DMS 273 treated with DMSO at 0.1 percent for 48 hours (cell line): ENCODE measurements around the gene LRRC49.
"Not testable (repeated sequence)": the region's sequence is repeated elsewhere in the genome, so short reads cannot be mapped to it uniquely, and the experiment has no call there.

Source experiments
- DNase-seq: peaks from one replicate; lab custom pipeline; 2025; lab: John Stamatoyannopoulos, UW

LRRC49 gene

DNA sequence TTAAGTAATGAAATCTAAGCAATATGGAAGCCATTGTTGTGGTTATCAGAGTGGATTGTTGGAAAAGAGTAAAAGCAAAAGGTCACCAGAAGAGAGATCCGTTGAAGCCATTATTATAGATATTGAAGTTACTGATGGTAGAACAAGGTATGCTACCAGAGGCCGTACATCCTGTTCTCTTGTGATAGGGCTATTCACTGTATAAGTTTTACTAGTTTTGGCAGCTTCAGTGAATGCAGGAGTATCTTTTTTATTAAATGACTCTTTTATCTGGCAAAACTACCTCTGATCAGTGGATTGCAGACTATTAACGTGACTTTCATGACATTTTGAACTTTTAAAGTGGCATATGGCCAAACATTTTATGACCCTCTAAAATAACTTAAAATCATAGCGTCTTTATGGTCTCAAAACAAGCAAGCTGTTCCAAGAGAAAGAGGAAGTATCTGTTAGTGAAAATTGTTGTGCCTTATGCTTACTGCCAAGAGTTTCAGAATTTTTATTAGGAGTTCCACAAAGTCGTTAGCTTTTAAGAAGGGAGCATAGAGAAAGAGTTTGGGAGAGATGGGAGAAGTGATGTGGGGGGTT lies 102.9 kb downstream of the LRRC49 start:
- DNase-seq, result no peak

DNA sequence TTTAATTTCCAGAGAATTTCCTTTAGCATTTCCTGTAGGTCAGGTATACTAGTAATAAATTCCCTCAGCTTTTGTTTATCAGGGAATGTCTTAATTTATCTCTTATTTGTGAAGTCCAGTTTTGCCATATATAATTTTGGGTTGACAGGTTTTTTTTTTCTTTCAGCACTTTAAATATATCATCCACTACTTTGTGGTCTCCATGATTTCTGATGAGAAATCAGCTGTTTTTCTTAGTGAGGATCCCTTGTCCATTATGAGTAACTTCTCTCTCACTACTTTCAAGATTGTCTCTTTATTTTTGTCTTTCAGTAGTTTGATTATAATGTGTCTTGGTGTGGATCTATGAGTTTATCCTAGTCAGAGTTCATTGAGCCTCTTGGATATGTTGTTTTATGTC lies 105.7 kb downstream of the LRRC49 start:
- DNase-seq, result no peak

DNA sequence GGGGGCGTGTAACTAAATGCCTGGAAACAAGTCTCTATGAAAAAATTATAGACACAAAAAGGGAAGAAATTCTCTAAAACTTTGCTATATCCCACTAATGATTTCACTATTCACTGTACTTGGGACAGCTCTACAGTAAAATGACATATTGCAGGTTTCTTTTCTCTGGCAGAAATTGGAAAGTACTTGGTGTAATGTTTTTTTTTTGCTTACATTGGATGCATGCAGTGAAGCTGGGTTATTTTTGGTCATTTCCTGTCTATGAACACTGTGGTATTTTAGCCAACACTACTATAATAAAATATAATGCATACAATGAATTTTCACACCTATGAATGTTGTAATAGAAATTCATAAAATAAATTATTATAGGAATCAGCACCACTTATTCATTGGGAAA lies 109.7 kb downstream of the LRRC49 start:
- no peak for DNase-seq

DNA sequence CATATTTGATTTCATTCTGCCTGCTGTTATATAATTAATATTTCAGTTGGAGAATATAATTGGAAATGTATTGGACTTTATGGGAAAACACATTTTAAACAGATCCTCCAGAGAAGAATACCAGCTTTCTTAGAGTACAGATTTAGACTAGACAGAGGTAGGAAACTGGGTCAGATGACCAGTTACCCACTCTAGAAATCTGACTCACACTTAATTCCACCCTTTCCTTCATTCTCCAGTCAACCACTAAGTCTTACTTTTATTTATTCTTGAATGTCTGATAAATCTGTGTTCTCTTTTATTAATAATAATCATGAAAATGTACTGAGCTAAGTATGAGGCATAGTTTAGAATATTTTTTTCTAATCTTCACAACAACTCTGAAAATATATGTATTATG lies 110.7 kb downstream of the LRRC49 start:
- no peak for DNase-seq

DNA sequence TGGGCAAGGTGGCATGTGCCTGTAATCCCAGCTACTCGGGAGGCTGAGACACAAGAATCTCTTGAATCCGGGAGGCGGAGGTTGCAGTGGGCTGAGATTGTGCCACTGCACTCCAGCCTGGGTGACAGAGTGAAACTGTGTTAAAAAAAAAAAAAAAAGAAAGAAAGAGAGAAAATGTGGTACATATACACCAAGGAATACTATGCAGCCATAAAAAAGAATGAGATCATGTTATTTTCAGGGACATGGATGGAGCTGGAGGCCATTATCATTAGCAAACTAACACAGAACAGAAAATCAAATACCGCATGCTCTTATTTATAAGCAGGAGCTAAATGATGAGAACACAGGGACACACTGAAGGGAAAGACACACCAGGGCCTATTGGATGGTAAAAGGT lies 111.9 kb downstream of the LRRC49 start:
- DNase-seq, result not testable (repeated sequence)

DNA sequence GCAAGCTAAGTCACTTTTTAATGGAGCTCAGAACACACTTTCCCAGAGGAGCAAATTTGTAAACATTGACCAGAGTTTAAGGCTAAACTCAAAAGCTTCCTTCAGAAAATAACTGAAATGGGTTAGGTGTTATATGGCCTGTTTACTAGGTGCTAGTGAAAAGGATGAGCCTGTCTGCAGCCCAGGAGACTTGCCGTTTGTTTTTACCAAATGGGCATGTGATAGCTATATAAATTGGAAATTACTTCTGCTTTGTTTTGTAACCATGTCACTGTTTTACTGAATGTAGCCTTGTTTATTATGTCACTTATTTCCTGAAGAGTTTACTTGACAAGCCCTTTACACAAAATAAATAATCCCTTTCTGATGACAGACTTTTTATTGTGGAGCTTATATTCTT lies 113.3 kb downstream of the LRRC49 start:
- DNase-seq, result no peak

DNA sequence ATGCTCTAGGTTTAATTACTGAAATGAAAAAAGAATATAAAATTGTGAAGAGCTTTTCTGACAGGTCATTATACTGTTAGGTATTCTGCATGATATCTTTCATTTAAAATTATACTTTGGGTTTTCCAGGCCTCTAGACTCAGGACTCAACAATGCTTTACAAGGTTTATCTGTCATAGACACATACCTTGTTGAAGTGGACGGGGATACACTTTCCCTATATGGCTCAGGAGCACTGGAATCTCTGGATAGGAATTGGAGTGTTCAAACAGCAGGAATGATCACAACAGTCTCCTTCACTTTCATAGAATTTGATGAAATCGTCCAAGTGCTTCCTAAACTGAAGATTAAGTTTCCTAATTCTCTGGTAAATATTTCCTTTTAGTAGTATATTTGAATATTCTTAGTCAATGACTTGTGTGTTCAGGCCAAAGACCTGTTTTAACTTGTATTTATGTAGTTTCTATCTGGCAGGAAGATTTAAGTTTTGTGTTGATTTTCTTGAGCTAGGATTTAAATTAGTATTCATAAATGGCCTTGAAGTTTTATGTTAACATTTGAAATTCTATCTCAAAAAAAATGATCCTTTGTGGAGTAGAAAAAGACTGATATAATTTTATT lies 115.7 kb downstream of the LRRC49 start:
- no peak for DNase-seq

DNA sequence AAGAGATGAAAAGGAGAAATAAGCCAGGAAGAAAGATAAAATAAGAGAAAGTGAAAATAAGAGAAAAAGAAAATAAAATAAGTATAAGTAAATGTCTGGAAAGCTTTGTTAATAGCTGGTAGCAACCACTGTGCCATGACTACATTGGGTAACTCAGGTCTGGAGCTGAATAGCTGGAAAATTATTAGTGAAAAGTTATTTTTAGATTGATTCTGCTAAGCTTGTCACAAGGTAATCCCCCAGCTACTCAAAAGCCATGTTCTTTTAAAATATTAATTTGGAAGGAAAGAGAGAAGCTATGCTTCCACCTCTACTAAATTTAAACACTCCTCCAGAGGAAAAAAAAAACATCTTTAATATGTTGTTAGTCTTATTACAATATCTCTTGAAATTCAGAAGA lies 117.8 kb downstream of the LRRC49 start:
- DNase-seq, result no peak

DNA sequence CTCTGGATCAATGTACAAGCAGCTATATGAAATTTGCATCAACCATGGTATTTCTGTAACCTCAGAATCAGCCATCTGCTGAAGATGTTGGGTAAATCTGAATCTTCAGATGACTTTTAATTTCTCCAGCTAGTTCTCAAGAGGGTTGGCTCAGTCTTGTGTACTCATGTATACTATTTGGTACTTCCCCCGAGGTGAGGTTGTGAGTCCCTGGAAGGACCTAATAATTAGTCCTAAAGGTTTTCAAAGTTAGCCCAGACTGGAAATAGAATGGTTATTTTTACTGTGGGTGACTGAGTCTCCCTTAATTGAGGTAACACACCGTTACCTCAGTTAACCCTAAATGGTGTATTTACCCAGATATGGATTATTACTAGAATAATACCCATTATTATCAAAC lies 118.4 kb downstream of the LRRC49 start:
- DNase-seq, result no peak

DNA sequence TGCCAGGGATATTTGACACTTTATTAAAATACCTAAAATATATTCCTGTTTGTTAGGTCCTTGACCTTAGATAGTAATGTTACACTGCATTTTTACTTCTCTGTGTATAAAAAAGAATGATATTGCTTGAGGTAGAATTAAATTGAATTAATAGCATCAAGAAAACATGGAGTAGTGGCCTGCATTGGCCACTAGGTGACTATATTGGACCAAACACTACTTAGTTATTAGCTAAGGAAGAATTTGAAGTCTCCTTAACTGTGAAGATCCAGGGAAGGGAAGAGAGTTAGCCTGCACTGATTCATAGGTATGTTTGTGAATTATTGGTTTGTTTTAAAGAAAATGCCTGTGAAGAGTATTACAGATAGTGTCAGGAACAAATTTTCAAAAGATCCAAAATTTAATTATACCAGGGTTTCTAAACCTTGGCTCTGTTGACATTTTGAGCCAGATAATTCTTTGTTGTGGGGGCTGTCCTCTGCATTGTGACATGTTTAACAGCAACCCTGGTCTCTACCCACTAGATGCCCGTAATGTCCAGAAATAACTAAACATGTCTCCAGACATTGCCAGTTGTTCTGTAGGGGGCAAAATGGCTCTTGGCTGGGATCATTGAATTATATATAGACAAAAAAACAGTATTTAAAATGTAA lies 119.0 kb downstream of the LRRC49 start:
- no peak for DNase-seq

DNA sequence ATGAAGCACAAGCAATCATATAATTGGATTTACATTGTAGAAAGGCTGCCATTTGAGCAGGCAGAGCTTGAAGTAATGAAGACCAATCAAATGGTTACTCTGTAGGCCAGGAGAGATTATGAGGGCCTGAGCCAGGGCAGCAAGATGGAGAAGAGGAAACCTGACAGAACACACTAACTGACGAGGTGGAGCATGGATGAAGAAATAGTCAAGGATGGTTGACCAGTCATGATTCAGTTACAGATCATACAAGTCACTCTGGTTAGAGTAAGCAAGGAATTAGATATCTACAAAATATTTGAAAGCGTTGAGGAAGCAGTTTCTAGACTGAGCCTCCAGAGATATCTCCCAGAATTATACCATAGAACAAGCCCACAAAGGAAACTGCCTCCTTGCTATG lies 120.8 kb downstream of the LRRC49 start:
- DNase-seq, result no peak

DNA sequence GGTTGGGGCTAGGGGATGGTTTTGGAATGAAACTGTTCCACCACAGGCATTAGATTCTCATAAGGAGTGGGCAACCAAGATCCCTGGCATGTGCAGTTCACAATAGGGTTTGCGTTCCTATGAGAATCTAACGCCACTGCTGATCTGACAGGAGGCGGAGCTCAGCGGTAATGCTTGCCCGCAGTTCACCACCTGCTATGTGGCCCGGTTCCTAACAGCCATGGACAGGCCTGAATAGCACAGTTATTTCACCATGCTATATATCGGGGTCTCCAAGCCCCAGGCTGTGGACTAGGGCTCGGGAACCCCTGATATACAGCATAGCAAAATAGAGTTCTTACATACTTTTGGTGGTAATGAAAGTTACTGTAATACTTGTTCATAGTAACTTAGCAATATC lies 122.7 kb downstream of the LRRC49 start:
- no peak for DNase-seq

DNA sequence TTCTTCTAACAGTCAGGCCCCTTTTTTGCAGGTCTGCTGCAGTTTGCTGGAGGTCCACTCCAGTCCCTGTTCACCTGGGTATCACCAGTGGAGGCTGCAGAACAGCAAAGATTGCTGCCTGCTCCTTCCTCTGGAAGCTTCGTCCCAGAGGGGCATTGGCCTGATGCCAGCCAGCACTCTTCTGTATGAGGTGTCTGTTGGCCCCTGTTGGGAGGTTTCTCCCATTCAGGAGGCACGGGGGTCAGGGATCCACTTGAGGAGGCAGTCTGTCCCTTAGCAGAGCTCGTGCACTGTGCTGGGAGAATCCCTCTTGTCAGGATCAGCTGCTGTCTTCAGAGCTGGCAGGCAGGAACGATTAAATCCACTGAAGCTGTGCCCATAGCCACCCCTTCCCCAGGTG lies 138.6 kb downstream of the LRRC49 start:
- not testable (repeated sequence) for DNase-seq

DNA sequence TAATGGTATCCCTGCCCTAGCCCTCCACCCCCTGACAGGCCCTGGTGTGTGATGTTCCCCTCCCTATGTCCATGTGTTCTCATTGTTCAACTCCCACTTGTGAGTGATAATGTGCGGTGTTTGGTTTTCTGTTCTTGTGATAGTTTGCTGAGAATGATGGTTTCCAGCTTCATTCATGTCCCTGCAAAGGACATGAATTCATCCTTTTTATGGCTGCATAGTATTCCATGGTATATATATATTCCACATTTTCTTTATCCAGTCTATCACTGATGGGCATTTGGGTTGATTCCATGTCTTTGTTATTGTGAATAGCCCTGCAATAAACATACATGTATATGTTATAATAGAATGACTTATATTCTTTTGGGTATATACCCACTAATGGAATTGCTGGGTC lies 142.9 kb downstream of the LRRC49 start:
- DNase-seq, result not testable (repeated sequence)

DNA sequence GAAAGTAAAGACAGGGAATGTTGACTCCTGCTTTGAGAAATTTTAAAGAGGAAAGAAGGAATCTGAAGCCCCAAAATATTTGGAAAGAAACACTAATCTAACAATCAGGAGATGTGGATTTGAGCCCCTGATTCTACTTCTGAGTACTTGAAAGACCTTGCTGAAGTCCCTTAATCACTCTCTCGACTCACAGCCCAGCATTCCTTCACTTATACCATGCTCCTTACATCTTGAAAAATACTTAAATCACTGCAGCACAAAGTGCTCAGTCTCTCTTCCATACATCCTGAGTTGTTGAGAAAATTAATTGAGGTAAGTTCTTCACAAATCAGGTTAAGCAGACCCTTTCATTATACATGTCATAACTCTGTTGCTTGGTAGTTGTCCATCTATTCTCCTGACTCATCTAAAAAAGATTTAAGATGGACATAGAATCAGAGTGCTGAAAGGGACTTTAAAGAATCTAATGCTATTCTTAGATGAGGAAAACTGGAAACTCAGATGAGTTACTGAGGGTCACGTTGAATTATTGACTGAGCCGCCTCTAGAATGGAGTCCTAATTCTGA lies 149.8 kb downstream of the LRRC49 start:
- DNase-seq, result no peak

DNA sequence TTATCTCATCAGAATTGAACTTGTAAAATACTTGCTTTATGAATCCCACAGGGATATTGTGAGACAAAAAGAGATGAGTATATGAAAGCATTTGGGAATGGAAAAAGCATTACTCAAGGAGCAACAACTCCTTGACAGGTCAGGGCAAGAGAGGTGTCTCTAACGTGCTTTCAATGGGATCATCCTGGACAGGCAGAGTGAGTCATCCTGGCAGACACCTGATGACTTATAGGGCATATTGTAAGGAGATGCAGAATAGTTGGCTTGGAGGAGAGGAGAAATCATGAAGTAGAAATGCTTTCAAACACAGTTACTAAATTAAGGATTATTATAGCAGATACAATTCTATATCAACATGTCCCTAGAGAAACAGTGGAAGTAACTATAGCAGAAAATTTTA lies 150.7 kb downstream of the LRRC49 start:
- no peak for DNase-seq

DNA sequence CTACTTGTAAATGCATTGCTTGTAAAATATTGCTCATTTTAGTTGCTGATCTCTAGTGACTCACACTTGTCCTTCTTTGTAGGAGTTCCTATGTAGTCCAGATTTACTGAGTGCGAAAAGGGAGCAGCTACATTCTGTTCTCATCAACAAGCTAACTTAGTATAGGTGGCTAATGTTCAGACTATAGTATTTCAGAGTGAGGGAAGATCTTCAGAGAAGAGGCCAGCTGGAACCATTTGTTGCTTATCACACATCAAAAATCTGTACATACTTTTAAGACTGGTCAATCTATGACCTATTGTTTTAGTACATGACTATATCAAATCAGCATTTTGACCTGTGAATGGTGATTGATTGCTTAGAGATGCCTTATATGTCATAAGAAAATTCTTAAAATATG lies 151.4 kb downstream of the LRRC49 start:
- DNase-seq, result no peak

DNA sequence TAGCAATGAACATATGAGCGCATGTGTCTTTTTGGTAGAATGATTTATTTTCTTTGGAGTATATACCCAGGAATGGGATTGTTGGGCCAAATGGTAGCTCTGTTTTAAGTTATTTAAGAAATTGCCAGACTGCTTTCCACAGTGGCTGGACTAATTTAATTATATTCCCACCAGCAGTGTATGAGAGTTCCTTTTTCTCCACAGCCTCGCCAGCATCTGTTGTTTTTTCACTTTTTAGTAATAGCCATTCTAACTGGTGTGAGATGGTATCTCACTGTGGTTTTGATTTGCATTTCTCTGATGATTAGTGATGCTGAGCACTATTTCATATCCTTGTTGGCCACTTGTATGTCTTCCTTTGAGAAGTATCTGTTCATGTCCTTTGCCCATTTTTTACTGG lies 153.5 kb downstream of the LRRC49 start:
- DNase-seq, result not testable (repeated sequence)

DNA sequence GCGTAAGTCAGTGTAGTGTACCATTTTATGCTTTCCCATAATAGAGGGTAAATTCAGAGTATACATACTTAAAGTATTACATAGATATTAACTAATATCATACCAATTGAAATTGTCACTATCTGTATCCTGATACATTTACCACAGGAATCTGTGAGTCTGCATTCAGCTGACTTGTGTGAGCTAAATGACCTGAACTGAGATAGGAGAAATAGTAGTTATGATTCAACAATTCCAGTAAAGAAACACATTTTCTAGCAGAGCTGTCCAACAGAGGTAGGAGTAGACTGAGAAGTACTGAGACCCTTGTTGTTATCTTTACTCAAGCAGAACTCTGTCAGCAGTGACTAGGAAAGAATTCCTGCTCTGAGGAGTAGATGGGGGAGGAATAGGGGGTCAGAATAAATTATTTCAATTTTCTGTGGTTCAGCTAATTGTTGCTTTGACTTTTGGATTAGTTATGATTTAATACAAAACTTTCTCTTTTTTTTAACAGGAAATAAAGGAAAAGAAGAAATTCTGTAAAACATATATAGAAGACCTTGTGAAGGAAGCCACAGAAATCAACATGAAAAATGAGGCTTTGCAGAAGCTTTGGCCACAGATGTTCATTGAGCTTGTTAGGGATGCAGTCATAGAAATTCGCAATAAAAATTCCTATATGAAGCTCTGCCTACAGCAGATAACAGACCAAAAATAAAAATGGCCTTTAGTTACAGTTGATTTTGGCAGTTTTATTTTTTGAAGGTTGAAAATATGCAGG lies 156.5 kb downstream of the LRRC49 start:
- DNase-seq, result no peak

DNA sequence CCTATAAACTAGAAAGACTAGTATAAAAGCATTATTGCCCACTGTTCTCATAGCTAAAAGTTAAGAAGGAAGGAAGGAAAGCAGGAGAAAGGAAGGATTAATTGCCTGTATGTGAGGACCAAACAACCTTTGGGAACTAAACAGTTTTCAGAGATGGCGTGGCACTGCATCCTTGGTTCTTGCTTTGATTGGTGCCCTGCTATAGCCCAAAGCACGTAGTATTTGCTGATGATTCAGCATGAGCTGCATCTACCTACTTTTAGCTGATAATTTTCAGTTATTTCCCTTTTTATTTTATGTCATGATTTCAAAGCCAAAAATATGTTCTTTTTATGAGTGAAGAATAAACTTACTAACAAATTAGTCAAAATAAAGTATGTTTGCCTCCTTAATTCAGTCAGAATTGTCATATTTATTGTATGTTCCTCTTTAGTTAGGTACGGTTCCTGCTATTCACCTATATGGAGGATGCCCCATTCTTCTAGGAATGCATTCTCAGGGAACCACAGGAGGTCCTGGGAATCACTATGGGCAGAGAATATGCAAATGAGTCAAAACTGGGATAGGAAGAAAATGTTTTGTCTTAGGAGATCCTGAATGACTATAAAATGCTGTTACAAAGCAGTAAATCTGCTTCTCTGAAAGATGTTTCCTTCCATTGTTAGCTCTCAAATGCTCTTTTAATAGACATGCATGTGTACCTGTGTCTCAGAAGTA lies 157.2 kb downstream of the LRRC49 start:
- no peak for DNase-seq

DNA sequence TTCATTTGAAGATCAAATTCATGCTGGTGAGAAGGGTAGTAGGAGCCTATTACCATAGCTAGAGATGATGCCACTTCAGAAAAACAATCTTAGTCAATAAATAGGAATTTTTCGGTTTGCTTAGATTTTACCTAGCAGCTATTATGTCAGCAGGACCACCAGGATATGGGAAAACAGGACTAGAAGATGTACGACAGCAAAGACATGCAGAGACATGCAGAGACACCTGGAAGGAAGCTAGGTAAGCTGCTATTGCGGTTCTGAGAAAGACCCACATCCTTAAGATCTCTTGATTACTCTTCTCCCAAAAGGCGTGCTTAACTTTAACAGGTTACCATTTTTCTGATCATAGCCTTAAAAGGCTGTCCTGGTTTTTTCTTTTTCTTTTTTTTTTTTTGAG lies 157.8 kb downstream of the LRRC49 start:
- DNase-seq, result no peak

DNA sequence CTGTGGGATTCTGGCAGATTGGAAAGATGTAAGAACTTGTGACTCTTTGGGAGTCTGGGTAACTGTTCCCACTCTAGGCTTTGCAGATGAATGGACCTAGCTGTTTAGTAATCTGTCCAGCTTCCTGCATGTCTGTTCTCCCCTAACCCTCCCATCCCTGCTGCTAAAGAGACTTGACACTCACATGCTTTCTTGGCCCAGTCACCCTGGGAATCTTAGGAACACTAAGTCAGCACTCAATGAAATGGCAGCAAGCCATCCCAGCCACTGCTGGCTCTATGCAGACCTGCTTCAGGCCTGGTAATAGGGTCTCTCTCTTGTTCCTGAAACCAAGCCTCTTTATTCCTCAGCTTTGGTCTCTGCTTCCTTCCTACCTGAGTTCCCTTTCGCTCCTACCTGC lies 158.9 kb downstream of the LRRC49 start:
- DNase-seq, result no peak
